WTC11 (cell line): ENCODE results near the gene NPAS2. TPM values are rescaled to one million over a fixed set of nuclear protein-coding genes. Genes with fewer than 3 reads are reported as not detected.

Experiments
- ATAC-seq: fragments of 200-7000 bp; cut with Tn5 transposase; 2 replicates; pipeline ENCODE4 v1.10.0; 2021; ENCODE audit warnings: mild to moderate bottlenecking, moderate library complexity
- CTCF ChIA-PET: fragments of 300-600 bp; sonication (Branson Sonifier 250); formaldehyde crosslinking; loops from one replicate; lab custom pipeline; 2021; ENCODE audit warnings: antibody characterized with exemption; lab: Charles Lee
- POLR2A ChIA-PET: fragments of 350-600 bp; sonication (Branson Sonifier 250); formaldehyde crosslinking; loops from one replicate; lab custom pipeline; 2021; ENCODE audit warnings: antibody characterized with exemption; lab: Charles Lee
- DNase-seq: peaks from one replicate; pipeline ENCODE4 v3.0.0; 2021; ENCODE audit warnings: low spot score
- H3K27ac Mint-ChIP-seq: 2 replicates; pipeline ENCODE4 v1.8.0; 2021; ENCODE audit warnings: mixed read lengths
- H3K27me3 Mint-ChIP-seq: 2 replicates; pipeline ENCODE4 v1.8.0; 2021; ENCODE audit warnings: low read depth, mild to moderate bottlenecking, moderate library complexity, mixed read lengths
- H3K36me3 Mint-ChIP-seq: 2 replicates; pipeline ENCODE4 v1.8.0; 2021; ENCODE audit warnings: mixed read lengths
- H3K4me1 Mint-ChIP-seq: 2 replicates; pipeline ENCODE4 v1.8.0; 2022; ENCODE audit warnings: mixed read lengths
- H3K4me3 Mint-ChIP-seq: 2 replicates; pipeline ENCODE4 v1.8.0; 2021; ENCODE audit warnings: mild to moderate bottlenecking, moderate library complexity, mixed read lengths
- H3K9me3 Mint-ChIP-seq: 2 replicates; pipeline ENCODE4 v1.8.0; 2021; ENCODE audit warnings: mixed read lengths
- AFF4 ChIP-seq: sonication (generic); formaldehyde crosslinking; IDR thresholded peaks from 2 replicates; pipeline ENCODE4 v1.8.1; 2023; ENCODE audit warnings: mild to moderate bottlenecking, missing genetic modification reagents, borderline replicate concordance
- ATF2 ChIP-seq: sonication (generic); formaldehyde crosslinking; IDR thresholded peaks from 2 replicates; pipeline ENCODE4 v1.8.1; 2022; ENCODE audit warnings: low read depth, missing genetic modification reagents, borderline replicate concordance
- CDX4 ChIP-seq: fragments of 250-450 bp; sonication (Bioruptor Pico); IDR thresholded peaks from 2 replicates; pipeline ENCODE4 v1.9.0; 2021; ENCODE audit warnings: moderate library complexity, mild to moderate bottlenecking, inconsistent platforms, borderline replicate concordance
- ERG ChIP-seq: fragments of 250-450 bp; sonication (Bioruptor Pico); IDR thresholded peaks from 2 replicates; pipeline ENCODE4 v1.8.0; 2021; ENCODE audit warnings: mild to moderate bottlenecking
- ESRRA ChIP-seq: sonication (generic); formaldehyde crosslinking; IDR thresholded peaks from 2 replicates; pipeline ENCODE4 v1.8.1; 2022; ENCODE audit warnings: mild to moderate bottlenecking, missing genetic modification reagents, borderline replicate concordance
- FOXJ3 ChIP-seq: sonication (generic); formaldehyde crosslinking; IDR thresholded peaks from 2 replicates; pipeline ENCODE4 v1.9.0; 2021; ENCODE audit warnings: missing genetic modification reagents, mild to moderate bottlenecking, borderline replicate concordance
- KAT7 ChIP-seq: sonication (generic); formaldehyde crosslinking; IDR thresholded peaks from 2 replicates; pipeline ENCODE4 v1.8.1; 2023; ENCODE audit warnings: missing genetic modification reagents, mild to moderate bottlenecking, borderline replicate concordance
- MLX ChIP-seq: sonication (generic); formaldehyde crosslinking; IDR thresholded peaks from 2 replicates; pipeline ENCODE4 v1.8.1; 2023; ENCODE audit warnings: mild to moderate bottlenecking, missing genetic modification reagents, moderate library complexity
- MYBL2 ChIP-seq: sonication (generic); formaldehyde crosslinking; IDR thresholded peaks from 2 replicates; pipeline ENCODE4 v1.8.1; 2023; ENCODE audit warnings: mild to moderate bottlenecking, moderate library complexity, missing genetic modification reagents
- NR1H2 ChIP-seq: sonication (generic); formaldehyde crosslinking; IDR thresholded peaks from 2 replicates; pipeline ENCODE4 v1.9.0; 2021; ENCODE audit warnings: mild to moderate bottlenecking, moderate library complexity, missing genetic modification reagents
- USF1 ChIP-seq: sonication (generic); formaldehyde crosslinking; IDR thresholded peaks from 2 replicates; pipeline ENCODE4 v1.8.0; 2022; ENCODE audit warnings: mild to moderate bottlenecking, missing genetic modification reagents
- ZMAT4 ChIP-seq: fragments of 250-450 bp; sonication (Bioruptor Pico); IDR thresholded peaks from 2 replicates; pipeline ENCODE4 v1.9.0; 2021; ENCODE audit warnings: mild to moderate bottlenecking
- ZNF232 ChIP-seq: sonication (generic); formaldehyde crosslinking; IDR thresholded peaks from 2 replicates; pipeline ENCODE4 v1.8.0; 2022; ENCODE audit warnings: mild to moderate bottlenecking, missing genetic modification reagents
- ZNF416 ChIP-seq: fragments of 250-450 bp; sonication (Bioruptor Pico); IDR thresholded peaks from 2 replicates; pipeline ENCODE4 v1.9.0; 2021; ENCODE audit warnings: mild to moderate bottlenecking, inconsistent platforms
- total RNA-seq: library from RNA; stranded (reverse); gene quantifications from 3 replicates; pipeline ENCODE4 v1.2.3, GENCODE V29; 2021

The NPAS2 gene
- total RNA-seq, 1 experiment from 2014 or later, result 2.6 TPM

GRCh38 chr2:101001691-101002561 is 182.0 kb downstream of the NPAS2 start, which contains the start of gene RPL31 (continued):
- TF ChIP-seq AFF4 (CRISPR knock-in tag) (peak; percentile 40; the same call in 1 of the 2 replicates), CDX4 (0 out of 2 replicates have a peak, but pooled peaks have one; percentile 19)

- peaks cover 46% of the 10 kb centered on the region for H3K4me1 Mint-ChIP-seq
- peaks cover 12% of the 10 kb centered on the region for H3K27me3 Mint-ChIP-seq
- H3K36me3 Mint-ChIP-seq, result peaks cover 54% of the 10 kb centered on the region
- H3K4me3 Mint-ChIP-seq, result peak overlapping the region; percentile 98
- H3K27ac Mint-ChIP-seq, result peak overlapping the region; percentile 96
- ATAC-seq (no peak), DNase-seq (no peak)
- ChIA-PET CTCF (interaction anchor here (1.0 to 2.2 kb wide), 6 partner anchors 10 to 272 kb away, joined by 3 to 9 read pairs (median 4); no protein-coding TSS in a partner anchor), POLR2A (interaction anchor here (0.9 to 1.2 kb wide), 3 partner anchors 10 to 149 kb away, joined by 3 read pairs; partner anchors contain the start of gene TBC1D8)
- no peaks in the 10 kb centered on the region for H3K9me3 Mint-ChIP-seq
- TF ChIP-seq ERG (peak; percentile 78; the same call in 1 of the 2 replicates), ZNF416 (peak; percentile 90; the same call in 1 of the 2 replicates), USF1 (CRISPR knock-in tag) (0 out of 2 replicates have a peak, but pooled peaks have one; percentile 20), MLX (CRISPR knock-in tag) (peak; percentile 0; the same call in 1 of the 2 replicates), FOXJ3 (CRISPR knock-in tag) (no peak), KAT7 (peak; percentile 36; the same call in 1 of the 2 replicates), MYBL2 (no peak)
These were observed 182.8 kb downstream of the NPAS2 start for GRCh38 chr2:101002562-101003277.

GRCh38 chr2:101003278-101003775 is 183.4 kb downstream of the NPAS2 start:
- Mint-ChIP-seq H3K4me3 (peak overlapping the region; percentile 98), H3K27ac (peak overlapping the region; percentile 96), H3K4me1 (peaks cover 52% of the 10 kb centered on the region), H3K27me3 (peaks cover 12% of the 10 kb centered on the region), H3K9me3 (no peaks in the 10 kb centered on the region), H3K36me3 (peaks cover 60% of the 10 kb centered on the region)
- ATAC-seq, result no peak
- ChIA-PET POLR2A (interaction anchor here (0.6 to 1.2 kb wide), 2 partner anchors 23 to 307 kb away, joined by 3 to 4 read pairs; no protein-coding TSS in a partner anchor), CTCF (interaction anchor here (2.0 to 2.2 kb wide), 2 partner anchors 150 to 273 kb away, joined by 5 to 9 read pairs; no protein-coding TSS in a partner anchor)
- no peak for DNase-seq
- TF ChIP-seq NR1H2 (no peak), ZNF232 (peak; percentile 22; the same call in 1 of the 2 replicates), ZMAT4 (CRISPR knock-in tag) (no peak), ATF2 (CRISPR knock-in tag) (no peak), ESRRA (CRISPR knock-in tag) (no peak), ZNF416 (no peak)
